ENCODE data around the gene EEA1. TPM values are rescaled to one million over a fixed set of nuclear protein-coding genes. Genes with fewer than 3 reads are reported as not detected.

Gene EEA1
- total and polyA plus RNA-seq, 2 donors (not counting 1 experiment from before 2014, with no cell fraction given) = 25.6 to 46.4 TPM

GRCh38 chr12:92911339-92911738 is 17.8 kb downstream of the EEA1 start:
- Histone ChIP-seq H3K4me3 (replicated peaks in 1 of 4; ENCODE audit: control extremely low read depth in 1 of 4, insufficient read depth in 1 of 4, low read depth in 3 of 4, low read length in 4 of 4) (no peak overlapping the region), H3K27ac (ENCODE audit: insufficient read depth, low read length) (no peak overlapping the region), H3K4me1 (ENCODE audit: control insufficient read depth, extremely low read depth, insufficient read depth, low read length) (no peaks in the 10 kb centered on the region), H3K9me3 (ENCODE audit: control insufficient read depth, insufficient read depth, low read depth, low read length) (no peaks in the 10 kb centered on the region), H3K9ac (ENCODE audit: insufficient read depth, low read length) (no peak overlapping the region), H3K27me3 (ENCODE audit: control insufficient read depth, insufficient read depth, low read length) (no peaks in the 10 kb centered on the region), H3K4me2 (ENCODE audit: extremely low read depth, insufficient read depth, low read length) (no peak overlapping the region), H2AFZ (ENCODE audit: low read length) (no peak overlapping the region), H4K20me1 (ENCODE audit: control insufficient read depth, extremely low read depth, insufficient read depth, low read length) (no peaks in the 10 kb centered on the region), H3K79me2 (ENCODE audit: control insufficient read depth, insufficient read depth, low read length) (peaks cover 83% of the 10 kb centered on the region), H3K36me3 (ENCODE audit: control insufficient read depth, insufficient read depth, low read length) (no peaks in the 10 kb centered on the region)
- DNase-seq (ENCODE audit: low read depth in 2 of 2) = no peak
- no peak for TF ChIP-seq CTCF (conservative IDR thresholded peaks at IDR 0.05 in 1 of 2, IDR thresholded peaks at IDR 0.05 in 1 of 2; ENCODE audit: low read depth in 1 of 2, low read length in 2 of 2)
- TF ChIP-seq EZH2 (IDR thresholded peaks at IDR 0.05; ENCODE audit: low read length, missing control alignments) = no peak

- DNase-seq (ENCODE audit: low read depth in 2 of 2) = no peak
- H3K4me2 ChIP-seq (ENCODE audit: extremely low read depth, insufficient read depth, low read length) = no peak overlapping the region
- no peaks in the 10 kb centered on the region for H3K9me3 ChIP-seq (ENCODE audit: control insufficient read depth, insufficient read depth, low read depth, low read length)
- no peaks in the 10 kb centered on the region for H4K20me1 ChIP-seq (ENCODE audit: control insufficient read depth, extremely low read depth, insufficient read depth, low read length)
- H3K4me3 ChIP-seq (replicated peaks in 1 of 4; ENCODE audit: control extremely low read depth in 1 of 4, insufficient read depth in 1 of 4, low read depth in 3 of 4, low read length in 4 of 4) = no peak overlapping the region
- peaks cover 82% of the 10 kb centered on the region for H3K79me2 ChIP-seq (ENCODE audit: control insufficient read depth, insufficient read depth, low read length)
- peaks cover 3% of the 10 kb centered on the region for H3K4me1 ChIP-seq (ENCODE audit: control insufficient read depth, extremely low read depth, insufficient read depth, low read length)
- H2AFZ ChIP-seq (ENCODE audit: low read length) = no peak overlapping the region
- no peaks in the 10 kb centered on the region for H3K27me3 ChIP-seq (ENCODE audit: control insufficient read depth, insufficient read depth, low read length)
- H3K27ac ChIP-seq (ENCODE audit: insufficient read depth, low read length) = no peak overlapping the region
- TF ChIP-seq CTCF (conservative IDR thresholded peaks at IDR 0.05 in 1 of 2, IDR thresholded peaks at IDR 0.05 in 1 of 2; ENCODE audit: low read depth in 1 of 2, low read length in 2 of 2) (no peak), EZH2 (IDR thresholded peaks at IDR 0.05; ENCODE audit: low read length, missing control alignments) (no peak)
- no peaks in the 10 kb centered on the region for H3K36me3 ChIP-seq (ENCODE audit: control insufficient read depth, insufficient read depth, low read length)
- no peak overlapping the region for H3K9ac ChIP-seq (ENCODE audit: insufficient read depth, low read length)
Measured at GRCh38 chr12:92908108-92908507, 21.0 kb downstream of the EEA1 start.

GRCh38 chr12:92905811-92906554 is 23.1 kb downstream of the EEA1 start:
- Histone ChIP-seq H3K27ac (ENCODE audit: insufficient read depth, low read length) (no peak overlapping the region), H3K79me2 (ENCODE audit: control insufficient read depth, insufficient read depth, low read length) (peaks cover 79% of the 10 kb centered on the region), H3K4me3 (replicated peaks in 1 of 4; ENCODE audit: control extremely low read depth in 1 of 4, insufficient read depth in 1 of 4, low read depth in 3 of 4, low read length in 4 of 4) (no peak overlapping the region), H2AFZ (ENCODE audit: low read length) (no peak overlapping the region), H3K9ac (ENCODE audit: insufficient read depth, low read length) (no peak overlapping the region), H3K4me1 (ENCODE audit: control insufficient read depth, extremely low read depth, insufficient read depth, low read length) (peaks cover 3% of the 10 kb centered on the region), H3K9me3 (ENCODE audit: control insufficient read depth, insufficient read depth, low read depth, low read length) (no peaks in the 10 kb centered on the region), H3K4me2 (ENCODE audit: extremely low read depth, insufficient read depth, low read length) (no peak overlapping the region), H4K20me1 (ENCODE audit: control insufficient read depth, extremely low read depth, insufficient read depth, low read length) (no peaks in the 10 kb centered on the region), H3K36me3 (ENCODE audit: control insufficient read depth, insufficient read depth, low read length) (no peaks in the 10 kb centered on the region), H3K27me3 (ENCODE audit: control insufficient read depth, insufficient read depth, low read length) (no peaks in the 10 kb centered on the region)
- TF ChIP-seq CTCF (conservative IDR thresholded peaks at IDR 0.05 in 1 of 2, IDR thresholded peaks at IDR 0.05 in 1 of 2; ENCODE audit: low read depth in 1 of 2, low read length in 2 of 2) = no peak
- no peak for TF ChIP-seq EZH2 (IDR thresholded peaks at IDR 0.05; ENCODE audit: low read length, missing control alignments)
- DNase-seq (ENCODE audit: low read depth in 2 of 2) = peak in 1 of 2 donors; percentile 26
